Osteocyte (in vitro differentiated cells): ENCODE results near the gene GPRIN1. TPM values are rescaled to one million over a fixed set of nuclear protein-coding genes. Genes with fewer than 3 reads are reported as not detected.

Experiments used
- DNase-seq: peaks from one replicate; pipeline ENCODE4 v3.0.0; 2021; ENCODE audit warnings: mixed read lengths; ENCODE audit not compliant: unreplicated experiment; ENCODE audit errors: extremely low spot score
- H3K27ac Mint-ChIP-seq: one replicate; pipeline ENCODE4 v1.8.0; 2021; ENCODE audit warnings: mild to moderate bottlenecking, mixed read lengths; ENCODE audit not compliant: unreplicated experiment
- H3K27me3 Mint-ChIP-seq: one replicate; pipeline ENCODE4 v1.8.0; 2021; ENCODE audit warnings: mixed read lengths; ENCODE audit not compliant: unreplicated experiment
- H3K36me3 Mint-ChIP-seq: one replicate; pipeline ENCODE4 v1.8.0; 2021; ENCODE audit warnings: mixed read lengths; ENCODE audit not compliant: unreplicated experiment
- H3K4me1 Mint-ChIP-seq: one replicate; pipeline ENCODE4 v1.8.0; 2021; ENCODE audit warnings: mixed read lengths; ENCODE audit not compliant: unreplicated experiment
- H3K4me3 Mint-ChIP-seq: one replicate; pipeline ENCODE4 v1.8.0; 2021; ENCODE audit warnings: mild to moderate bottlenecking, moderate library complexity, mixed read lengths; ENCODE audit not compliant: unreplicated experiment
- H3K9me3 Mint-ChIP-seq: one replicate; pipeline ENCODE4 v1.8.0; 2021; ENCODE audit warnings: mixed read lengths; ENCODE audit not compliant: unreplicated experiment
- CTCF ChIP-seq: fragments of 200-600 bp; sonication (generic); IDR thresholded peaks from 2 replicates; pipeline ENCODE4 v1.5.0; 2021; ENCODE audit warnings: antibody characterized with exemption, mild to moderate bottlenecking, moderate library complexity
- total RNA-seq: library from RNA; stranded (reverse); gene quantifications from 2 replicates; pipeline ENCODE4 v1.2.1, GENCODE V29; 2021

GPRIN1 gene
- total RNA-seq, 1 donor from 2014 or later, result 1.6 TPM

- Mint-ChIP-seq H3K9me3 (no peaks in the 10 kb centered on the region), H3K27ac (no peak overlapping the region), H3K36me3 (no peaks in the 10 kb centered on the region), H3K27me3 (peaks cover 3% of the 10 kb centered on the region), H3K4me3 (no peak overlapping the region), H3K4me1 (no peaks in the 10 kb centered on the region)
- no peak for DNase-seq
- TF ChIP-seq CTCF, result no peak
These were observed 30.6 kb downstream of the GPRIN1 start for GRCh38 chr5:176579323-176579722.

- no peak for DNase-seq
- H3K36me3 Mint-ChIP-seq, result no peaks in the 10 kb centered on the region
- no peak overlapping the region for H3K27ac Mint-ChIP-seq
- H3K9me3 Mint-ChIP-seq, result no peaks in the 10 kb centered on the region
- no peaks in the 10 kb centered on the region for H3K4me1 Mint-ChIP-seq
- H3K4me3 Mint-ChIP-seq, result no peak overlapping the region
- peaks cover 3% of the 10 kb centered on the region for H3K27me3 Mint-ChIP-seq
- TF ChIP-seq CTCF, result peak; percentile 51
These were observed 31.6 kb downstream of the GPRIN1 start for GRCh38 chr5:176578391-176578808.

GRCh38 chr5:176577312-176578176 is 32.4 kb downstream of the GPRIN1 start:
- H3K27me3 Mint-ChIP-seq, result peaks cover 8% of the 10 kb centered on the region
- H3K27ac Mint-ChIP-seq, result no peak overlapping the region
- no peak overlapping the region for H3K4me3 Mint-ChIP-seq
- H3K9me3 Mint-ChIP-seq, result no peaks in the 10 kb centered on the region
- no peaks in the 10 kb centered on the region for H3K4me1 Mint-ChIP-seq
- no peaks in the 10 kb centered on the region for H3K36me3 Mint-ChIP-seq
- no peak for DNase-seq
- TF ChIP-seq CTCF, result no peak

- TF ChIP-seq CTCF, result no peak
- Mint-ChIP-seq H3K4me1 (no peaks in the 10 kb centered on the region), H3K27me3 (peaks cover 11% of the 10 kb centered on the region), H3K36me3 (no peaks in the 10 kb centered on the region), H3K4me3 (no peak overlapping the region), H3K27ac (no peak overlapping the region), H3K9me3 (no peaks in the 10 kb centered on the region)
- no peak for DNase-seq
These were observed 34.2 kb downstream of the GPRIN1 start for GRCh38 chr5:176575488-176576422.

- Mint-ChIP-seq H3K27ac (no peak overlapping the region), H3K4me3 (no peak overlapping the region)
These were observed 34.9 kb downstream of the GPRIN1 start for GRCh38 chr5:176575066-176575465.

More at GRCh38 chr5:176575066-176575465, 34.9 kb downstream of the GPRIN1 start:
- TF ChIP-seq CTCF, result no peak
- DNase-seq, result no peak
- Mint-ChIP-seq H3K9me3 (no peaks in the 10 kb centered on the region), H3K4me1 (no peaks in the 10 kb centered on the region), H3K36me3 (no peaks in the 10 kb centered on the region), H3K27me3 (peaks cover 11% of the 10 kb centered on the region)
